ENCODE results near the gene GNG7.
"Not testable (repeated sequence)": the region's sequence is repeated elsewhere in the genome, so short reads cannot be mapped to it uniquely, and the experiment has no call there.

GNG7 gene

DNA sequence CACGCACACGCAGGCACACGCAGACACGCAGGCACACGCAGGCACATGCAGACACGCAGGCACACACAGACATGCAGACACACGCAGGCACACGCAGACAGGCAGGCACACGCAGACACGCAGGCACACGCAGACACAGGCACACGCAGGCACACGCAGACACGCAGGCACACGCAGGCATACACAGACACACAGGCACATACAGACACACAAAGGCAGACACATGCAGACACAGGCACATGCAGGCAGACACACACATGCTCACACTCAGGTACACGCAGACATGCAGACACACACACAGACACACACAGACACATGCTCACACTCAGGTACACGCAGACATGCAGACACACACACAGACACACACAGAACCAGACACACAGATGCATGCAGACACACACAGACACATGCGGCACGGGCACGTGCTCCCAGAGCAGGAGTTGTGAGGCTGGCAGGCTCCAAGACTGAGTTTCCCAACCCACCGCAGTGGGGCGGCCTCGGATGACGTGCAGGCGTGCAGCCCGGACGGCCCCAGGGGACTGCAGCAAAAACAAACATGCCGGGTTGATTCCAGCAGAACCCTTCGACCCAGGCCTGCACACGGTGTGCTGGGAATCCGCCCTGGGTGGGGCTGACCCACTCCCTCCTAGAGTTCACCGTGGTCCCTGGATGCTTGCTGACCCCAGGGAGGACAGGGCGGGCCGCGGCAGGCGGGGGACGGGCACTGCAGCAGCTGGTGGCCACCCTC is 126.6 kb downstream of the GNG7 start:
- no peak for DNase-seq (ENCODE audit: low spot score)

DNA sequence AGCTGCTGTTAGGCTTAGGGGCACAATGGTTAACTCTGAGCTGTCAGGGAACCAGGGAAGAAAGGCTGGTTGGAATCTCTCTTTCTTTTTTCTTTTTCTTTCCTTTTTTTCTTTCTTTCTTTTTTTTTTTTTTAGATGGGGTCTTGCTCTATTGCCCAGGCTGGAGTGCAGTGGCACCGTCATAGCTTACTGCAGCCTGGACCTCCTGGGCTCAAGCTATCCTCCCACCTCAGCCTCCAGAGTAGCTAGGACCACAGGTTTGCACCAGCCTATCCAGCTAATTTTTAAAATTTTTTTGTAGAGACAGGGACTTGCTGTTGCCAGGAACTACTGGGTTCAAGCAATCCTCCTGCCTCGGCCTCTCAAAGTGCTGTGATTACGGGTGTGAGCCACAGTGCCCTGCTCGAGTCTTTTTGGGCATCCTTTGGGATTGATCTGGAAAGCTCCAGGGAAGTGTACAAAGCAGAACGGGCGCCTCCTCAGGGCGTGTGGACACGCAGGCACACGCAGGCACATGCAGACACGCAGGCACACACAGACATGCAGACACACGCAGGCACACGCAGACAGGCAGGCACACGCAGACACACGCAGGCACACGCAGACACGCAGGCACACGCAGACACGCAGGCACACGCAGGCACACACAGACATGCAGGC is 127.4 kb downstream of the GNG7 start:
- no peak for DNase-seq (ENCODE audit: low spot score)

GRCh38 chr19:2574478-2574931 is 128.0 kb downstream of the GNG7 start:
- DNase-seq (ENCODE audit: low spot score): no peak

- no peak for DNase-seq (ENCODE audit: low spot score)
Observed at GRCh38 chr19:2573916-2574315, 128.6 kb downstream of the GNG7 start.

DNA sequence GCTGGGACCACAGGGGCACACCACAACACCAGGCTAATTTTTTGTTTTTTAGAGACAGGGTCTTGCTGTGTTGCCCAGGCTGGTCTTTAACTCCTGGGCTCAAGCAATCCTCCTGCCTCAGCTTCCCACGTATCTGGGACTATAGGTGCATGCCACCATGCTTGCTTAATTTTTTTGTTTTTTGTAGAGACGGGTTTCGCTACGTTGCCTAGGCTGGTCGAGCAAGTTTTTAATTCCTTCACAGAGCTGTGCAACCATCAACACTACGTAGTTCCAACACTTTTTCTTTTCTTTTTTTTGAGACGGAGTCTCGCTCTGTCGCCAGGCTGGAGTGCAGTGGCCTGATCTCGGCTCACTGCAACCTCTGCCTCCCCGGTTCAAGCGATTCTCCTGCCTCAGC is 130.3 kb downstream of the GNG7 start:
- not testable (repeated sequence) for DNase-seq (ENCODE audit: low spot score)

DNA sequence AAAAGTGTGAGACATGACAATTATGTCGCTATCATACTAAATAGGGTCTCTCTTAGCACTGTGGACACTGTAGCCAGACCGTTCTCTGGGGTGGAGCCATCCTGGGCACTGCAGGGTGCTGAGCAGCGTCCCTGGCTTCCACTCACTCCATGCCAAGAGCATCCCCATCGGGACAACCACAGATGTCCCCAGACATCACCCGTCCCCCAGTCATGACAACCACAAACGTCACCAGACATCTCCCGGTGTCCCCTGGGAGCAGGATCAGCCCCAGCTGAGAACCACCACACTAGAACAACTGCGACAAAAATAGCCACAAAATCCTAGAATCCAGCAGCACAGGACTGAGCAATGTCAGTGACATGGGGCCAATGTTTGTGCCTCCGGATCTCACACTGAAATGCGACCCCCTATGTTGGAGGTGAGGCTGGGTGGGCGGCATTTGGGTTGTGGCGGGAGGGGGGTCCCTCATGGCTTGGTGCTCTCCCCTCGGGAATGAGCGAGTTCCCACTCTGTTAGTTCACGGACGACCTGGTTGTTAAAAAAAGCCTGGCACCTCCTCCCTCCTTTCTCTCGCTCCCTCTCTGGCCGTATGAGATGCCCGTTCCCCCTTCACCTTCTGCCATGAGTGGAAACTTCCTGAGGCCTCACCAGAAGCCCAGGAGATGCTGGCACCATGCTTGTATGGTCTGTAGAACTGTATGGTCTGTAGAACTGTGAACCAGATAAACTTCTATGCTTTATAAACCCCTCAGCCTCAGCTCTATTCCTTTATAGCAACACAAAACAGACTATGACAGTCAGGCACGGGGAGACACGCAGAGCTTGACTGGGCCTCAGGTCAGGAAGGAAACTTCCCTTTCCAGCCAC is 132.7 kb downstream of the GNG7 start:
- no peak for DNase-seq (ENCODE audit: low spot score)

- DNase-seq (ENCODE audit: low spot score): no peak
Observed at GRCh38 chr19:2567996-2568395, 134.5 kb downstream of the GNG7 start.

DNA sequence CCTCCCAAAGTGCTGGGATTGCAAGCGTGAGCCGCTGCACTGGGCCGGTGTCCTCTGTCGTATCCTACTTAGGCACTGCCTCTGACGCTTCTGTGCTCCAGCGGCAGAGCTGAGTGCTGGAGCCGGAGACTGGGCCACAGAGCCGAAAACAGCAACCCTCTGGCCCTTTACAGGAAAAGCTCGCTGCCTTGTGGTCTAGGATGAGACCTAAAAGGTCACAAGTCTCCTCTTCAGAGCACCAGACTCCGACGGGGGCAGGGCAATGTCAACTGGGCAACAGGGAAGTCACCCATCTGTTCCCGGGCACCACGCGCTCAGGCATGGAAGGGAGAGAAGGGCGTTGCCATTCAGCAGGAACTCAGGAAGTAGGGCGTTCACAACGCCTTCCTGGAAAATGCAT is 134.9 kb downstream of the GNG7 start:
- DNase-seq (ENCODE audit: low spot score): no peak

DNA sequence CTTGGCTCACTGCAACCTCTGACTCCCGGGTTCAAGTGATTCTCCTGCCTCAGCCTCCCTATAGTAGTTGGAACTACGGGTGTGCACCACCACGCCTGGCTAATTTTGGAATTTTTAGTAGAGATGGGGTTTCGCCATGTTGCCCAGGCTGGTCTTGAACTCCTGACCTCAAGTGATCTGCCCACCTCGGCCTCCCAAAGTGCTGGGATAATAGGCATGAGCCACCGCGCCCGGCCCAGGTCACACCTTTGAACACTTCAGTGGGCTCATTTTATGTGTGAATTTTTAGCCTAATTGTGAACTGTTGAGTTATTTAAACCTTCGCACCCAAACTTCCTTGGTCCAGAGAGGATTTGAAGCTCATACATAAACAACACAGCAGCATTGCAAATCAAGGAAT is 138.9 kb downstream of the GNG7 start:
- DNase-seq (ENCODE audit: low spot score): not testable (repeated sequence)

- no peak for DNase-seq (ENCODE audit: low spot score)
Observed at GRCh38 chr19:2561895-2562294, 140.6 kb downstream of the GNG7 start.

DNA sequence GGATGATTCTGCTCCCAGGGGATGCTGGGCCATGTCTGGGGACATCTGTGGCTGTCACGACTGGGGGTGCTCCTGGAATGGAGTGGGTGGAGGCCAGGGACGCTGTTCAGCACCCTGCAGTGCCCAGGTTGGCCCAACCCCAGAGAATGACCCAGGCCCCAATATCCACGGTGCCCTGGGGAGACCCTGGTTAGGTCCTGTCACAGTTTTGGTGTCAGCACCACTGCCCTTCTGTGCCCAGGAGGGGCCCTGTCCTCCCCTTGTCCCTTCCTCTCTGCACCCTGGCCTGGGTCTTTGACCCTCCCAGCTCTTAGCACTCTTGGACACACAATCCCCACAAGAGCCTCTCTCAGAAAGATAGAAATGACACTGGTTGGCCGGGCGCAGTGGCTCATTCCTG is 141.3 kb downstream of the GNG7 start:
- DNase-seq (ENCODE audit: low spot score): no peak

- no peak for DNase-seq (ENCODE audit: low spot score)
Observed at GRCh38 chr19:2560369-2560768, 142.1 kb downstream of the GNG7 start.

DNA sequence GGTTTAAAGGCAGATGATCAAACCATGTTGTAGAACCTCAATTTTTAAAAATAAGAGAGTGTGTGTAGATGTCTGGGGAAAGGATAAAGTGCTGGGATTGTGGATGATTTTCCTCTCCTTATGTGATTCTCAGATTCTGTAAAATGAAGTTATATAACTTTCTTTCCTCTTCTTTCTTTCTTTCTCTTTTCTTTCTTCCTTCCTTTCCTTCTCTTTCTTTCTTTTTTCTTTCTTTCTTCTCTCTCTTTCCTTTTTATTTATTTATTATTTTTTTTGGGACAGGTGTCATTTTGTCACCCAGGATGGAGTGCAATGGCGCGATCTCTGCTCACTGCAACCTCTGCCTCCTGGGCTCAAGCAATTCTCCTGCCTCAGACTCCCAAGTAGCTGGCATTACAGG is 144.0 kb downstream of the GNG7 start:
- DNase-seq (ENCODE audit: low spot score): no peak

DNA sequence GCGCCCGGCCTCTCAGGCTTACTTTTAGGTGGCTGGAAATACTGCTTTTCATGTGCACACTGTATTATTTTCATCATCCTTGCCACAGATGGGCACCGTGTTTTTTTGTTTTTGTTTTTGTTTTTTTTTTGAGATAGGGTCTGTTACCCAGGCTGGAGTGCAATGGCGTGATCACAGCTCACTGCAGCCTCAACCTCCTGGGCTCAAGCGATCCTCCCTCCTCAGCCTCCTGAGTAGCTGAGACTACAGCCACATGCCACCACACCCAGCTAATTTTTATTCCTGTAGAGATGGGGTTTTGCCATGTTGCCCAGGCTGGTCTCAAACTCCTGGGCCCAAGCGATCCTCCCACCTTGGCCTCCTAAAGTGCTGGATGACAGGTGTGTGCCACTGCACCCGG is 144.4 kb downstream of the GNG7 start:
- DNase-seq (ENCODE audit: low spot score): not testable (repeated sequence)

GRCh38 chr19:2557093-2557440 is 145.4 kb downstream of the GNG7 start:
- DNase-seq (ENCODE audit: low spot score): no peak

- DNase-seq (ENCODE audit: low spot score): no peak
Observed at GRCh38 chr19:2556221-2557092, 146.0 kb downstream of the GNG7 start.

- no peak for DNase-seq (ENCODE audit: low spot score)
Observed at GRCh38 chr19:2555422-2556220, 146.9 kb downstream of the GNG7 start.

- no peak for DNase-seq (ENCODE audit: low spot score)
Observed at GRCh38 chr19:2554856-2555255, 147.6 kb downstream of the GNG7 start.

DNA sequence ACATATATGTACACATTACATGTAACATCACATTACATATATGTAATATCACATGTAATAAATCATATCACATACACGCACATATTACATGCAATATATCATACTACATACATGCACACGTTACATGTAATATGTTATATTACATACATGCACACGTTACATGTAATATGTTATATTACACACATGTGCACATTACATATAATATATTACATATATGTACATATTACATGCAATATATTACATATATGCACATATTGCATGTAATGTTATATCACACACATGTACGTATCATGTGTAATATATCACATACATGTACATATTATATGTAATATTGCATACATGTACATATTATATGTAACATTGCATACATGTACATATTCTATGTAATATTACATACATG is 149.0 kb downstream of the GNG7 start:
- no peak for DNase-seq (ENCODE audit: low spot score)

GRCh38 chr19:2552859-2553258 is 149.6 kb downstream of the GNG7 start:
- DNase-seq (ENCODE audit: low spot score): peak; percentile 36

DNA sequence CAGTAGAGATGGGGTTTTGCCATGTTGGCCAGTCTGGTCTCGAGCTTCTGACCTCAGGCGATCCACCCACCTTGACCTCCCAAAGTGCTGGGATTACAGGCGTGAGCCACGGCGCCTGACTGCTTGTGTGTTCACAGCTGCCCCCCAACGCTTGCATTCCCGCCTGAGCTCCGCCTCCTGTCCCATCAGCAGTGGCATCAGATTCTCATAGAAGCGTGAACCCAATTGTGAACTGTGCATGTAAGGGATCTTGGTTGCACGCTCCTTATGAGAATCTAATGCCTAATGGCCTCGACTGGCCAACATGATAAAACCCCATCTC is 150.7 kb downstream of the GNG7 start:
- DNase-seq (ENCODE audit: low spot score): no peak

Measured in cerebellar cortex (tissue), 1 donor.